Measurements from ENCODE around the gene LRCH1. TPM values are rescaled to one million over a fixed set of nuclear protein-coding genes. Genes with fewer than 3 reads are reported as not detected.
A peak's percentile ranks its signal among the peaks of the same experiment; 100 is the strongest.

The LRCH1 gene
- total and polyA plus RNA-seq, 2 experiments from 2014 or later = 3.9 to 9.2 TPM

DNA sequence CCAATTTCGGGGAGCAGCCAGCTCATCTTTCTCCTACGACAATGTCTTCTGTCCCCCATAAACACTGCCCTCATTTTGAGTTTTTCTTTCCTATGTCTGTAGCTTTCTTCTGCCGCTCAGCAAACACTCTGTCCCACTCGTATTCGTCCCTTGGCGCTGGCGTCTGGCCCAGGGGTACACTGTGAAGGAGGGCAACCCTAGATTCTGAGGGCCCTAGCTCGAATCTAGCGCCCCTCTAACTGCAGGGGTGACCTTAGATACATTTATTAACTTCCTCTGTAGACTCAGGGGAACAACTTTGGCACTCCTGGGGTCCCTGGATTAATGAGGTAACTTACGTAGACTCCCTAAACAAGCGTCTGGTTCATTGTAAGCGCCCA, 677 bp upstream of the LRCH1 start:
- H4K20me1 ChIP-seq (replicated peaks; ENCODE audit: insufficient read depth) = peaks cover 9% of the 10 kb centered on the region; the same call in 1 of the 2 replicates
- DNase-seq (ENCODE audit: low spot score) (no peak), ATAC-seq (no peak; the same call in 2 of the 3 replicates)
- peak overlapping the region; percentile 100 for H3K4me2 ChIP-seq
- H3K27ac ChIP-seq (ENCODE audit: low read depth) = no peak overlapping the region
- TF ChIP-seq NANOG (IDR thresholded peaks at IDR 0.05; ENCODE audit: borderline replicate concordance) (no peak), CTCF (conservative IDR thresholded peaks at IDR 0.05; ENCODE audit: low read depth in 2 of 2) (no peak), EZH2phosphoT487 (IDR thresholded peaks at IDR 0.05; ENCODE audit: unreplicated experiment) (no peak), ETS1 (IDR thresholded peaks at IDR 0.05) (no peak), ZNF114 (CRISPR knock-in tag; IDR thresholded peaks at IDR 0.05) (no peak), ZNF331 (CRISPR knock-in tag; IDR thresholded peaks at IDR 0.05; ENCODE audit: low read depth) (no peak), EZH2 (IDR thresholded peaks at IDR 0.05; ENCODE audit: low read depth, unreplicated experiment) (no peak), CREB1 (CRISPR knock-in tag; IDR thresholded peaks at IDR 0.05; ENCODE audit: low read depth) (no peak), STAT1 (IDR thresholded peaks at IDR 0.05; ENCODE audit: unreplicated experiment) (no peak), POLR2AphosphoS5 (IDR thresholded peaks at IDR 0.05; ENCODE audit: low read depth) (no peak), JUNB (IDR thresholded peaks at IDR 0.05; ENCODE audit: unreplicated experiment) (no peak)
- TF ChIP-seq, protein P1, sequence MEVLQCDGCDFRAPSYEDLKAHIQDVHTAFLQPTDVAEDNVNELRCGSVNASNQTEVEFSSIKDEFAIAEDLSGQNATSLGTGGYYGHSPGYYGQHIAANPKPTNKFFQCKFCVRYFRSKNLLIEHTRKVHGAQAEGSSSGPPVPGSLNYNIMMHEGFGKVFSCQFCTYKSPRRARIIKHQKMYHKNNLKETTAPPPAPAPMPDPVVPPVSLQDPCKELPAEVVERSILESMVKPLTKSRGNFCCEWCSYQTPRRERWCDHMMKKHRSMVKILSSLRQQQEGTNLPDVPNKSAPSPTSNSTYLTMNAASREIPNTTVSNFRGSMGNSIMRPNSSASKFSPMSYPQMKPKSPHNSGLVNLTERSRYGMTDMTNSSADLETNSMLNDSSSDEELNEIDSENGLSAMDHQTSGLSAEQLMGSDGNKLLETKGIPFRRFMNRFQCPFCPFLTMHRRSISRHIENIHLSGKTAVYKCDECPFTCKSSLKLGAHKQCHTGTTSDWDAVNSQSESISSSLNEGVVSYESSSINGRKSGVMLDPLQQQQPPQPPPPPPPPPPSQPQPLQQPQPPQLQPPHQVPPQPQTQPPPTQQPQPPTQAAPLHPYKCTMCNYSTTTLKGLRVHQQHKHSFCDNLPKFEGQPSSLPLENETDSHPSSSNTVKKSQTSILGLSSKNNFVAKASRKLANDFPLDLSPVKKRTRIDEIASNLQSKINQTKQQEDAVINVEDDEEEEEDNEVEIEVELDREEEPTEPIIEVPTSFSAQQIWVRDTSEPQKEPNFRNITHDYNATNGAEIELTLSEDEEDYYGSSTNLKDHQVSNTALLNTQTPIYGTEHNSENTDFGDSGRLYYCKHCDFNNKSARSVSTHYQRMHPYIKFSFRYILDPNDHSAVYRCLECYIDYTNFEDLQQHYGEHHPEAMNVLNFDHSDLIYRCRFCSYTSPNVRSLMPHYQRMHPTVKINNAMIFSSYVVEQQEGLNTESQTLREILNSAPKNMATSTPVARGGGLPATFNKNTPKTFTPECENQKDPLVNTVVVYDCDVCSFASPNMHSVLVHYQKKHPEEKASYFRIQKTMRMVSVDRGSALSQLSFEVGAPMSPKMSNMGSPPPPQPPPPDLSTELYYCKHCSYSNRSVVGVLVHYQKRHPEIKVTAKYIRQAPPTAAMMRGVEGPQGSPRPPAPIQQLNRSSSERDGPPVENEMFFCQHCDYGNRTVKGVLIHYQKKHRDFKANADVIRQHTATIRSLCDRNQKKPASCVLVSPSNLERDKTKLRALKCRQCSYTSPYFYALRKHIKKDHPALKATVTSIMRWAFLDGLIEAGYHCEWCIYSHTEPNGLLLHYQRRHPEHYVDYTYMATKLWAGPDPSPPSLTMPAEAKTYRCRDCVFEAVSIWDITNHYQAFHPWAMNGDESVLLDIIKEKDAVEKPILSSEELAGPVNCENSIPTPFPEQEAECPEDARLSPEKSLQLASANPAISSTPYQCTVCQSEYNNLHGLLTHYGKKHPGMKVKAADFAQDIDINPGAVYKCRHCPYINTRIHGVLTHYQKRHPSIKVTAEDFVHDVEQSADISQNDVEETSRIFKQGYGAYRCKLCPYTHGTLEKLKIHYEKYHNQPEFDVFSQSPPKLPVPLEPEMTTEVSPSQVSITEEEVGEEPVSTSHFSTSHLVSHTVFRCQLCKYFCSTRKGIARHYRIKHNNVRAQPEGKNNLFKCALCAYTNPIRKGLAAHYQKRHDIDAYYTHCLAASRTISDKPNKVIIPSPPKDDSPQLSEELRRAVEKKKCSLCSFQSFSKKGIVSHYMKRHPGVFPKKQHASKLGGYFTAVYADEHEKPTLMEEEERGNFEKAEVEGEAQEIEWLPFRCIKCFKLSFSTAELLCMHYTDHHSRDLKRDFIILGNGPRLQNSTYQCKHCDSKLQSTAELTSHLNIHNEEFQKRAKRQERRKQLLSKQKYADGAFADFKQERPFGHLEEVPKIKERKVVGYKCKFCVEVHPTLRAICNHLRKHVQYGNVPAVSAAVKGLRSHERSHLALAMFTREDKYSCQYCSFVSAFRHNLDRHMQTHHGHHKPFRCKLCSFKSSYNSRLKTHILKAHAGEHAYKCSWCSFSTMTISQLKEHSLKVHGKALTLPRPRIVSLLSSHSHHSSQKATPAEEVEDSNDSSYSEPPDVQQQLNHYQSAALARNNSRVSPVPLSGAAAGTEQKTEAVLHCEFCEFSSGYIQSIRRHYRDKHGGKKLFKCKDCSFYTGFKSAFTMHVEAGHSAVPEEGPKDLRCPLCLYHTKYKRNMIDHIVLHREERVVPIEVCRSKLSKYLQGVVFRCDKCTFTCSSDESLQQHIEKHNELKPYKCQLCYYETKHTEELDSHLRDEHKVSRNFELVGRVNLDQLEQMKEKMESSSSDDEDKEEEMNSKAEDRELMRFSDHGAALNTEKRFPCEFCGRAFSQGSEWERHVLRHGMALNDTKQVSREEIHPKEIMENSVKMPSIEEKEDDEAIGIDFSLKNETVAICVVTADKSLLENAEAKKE (CRISPR knock-in tag; IDR thresholded peaks at IDR 0.05) = no peak
- TF ChIP-seq, protein P2, sequence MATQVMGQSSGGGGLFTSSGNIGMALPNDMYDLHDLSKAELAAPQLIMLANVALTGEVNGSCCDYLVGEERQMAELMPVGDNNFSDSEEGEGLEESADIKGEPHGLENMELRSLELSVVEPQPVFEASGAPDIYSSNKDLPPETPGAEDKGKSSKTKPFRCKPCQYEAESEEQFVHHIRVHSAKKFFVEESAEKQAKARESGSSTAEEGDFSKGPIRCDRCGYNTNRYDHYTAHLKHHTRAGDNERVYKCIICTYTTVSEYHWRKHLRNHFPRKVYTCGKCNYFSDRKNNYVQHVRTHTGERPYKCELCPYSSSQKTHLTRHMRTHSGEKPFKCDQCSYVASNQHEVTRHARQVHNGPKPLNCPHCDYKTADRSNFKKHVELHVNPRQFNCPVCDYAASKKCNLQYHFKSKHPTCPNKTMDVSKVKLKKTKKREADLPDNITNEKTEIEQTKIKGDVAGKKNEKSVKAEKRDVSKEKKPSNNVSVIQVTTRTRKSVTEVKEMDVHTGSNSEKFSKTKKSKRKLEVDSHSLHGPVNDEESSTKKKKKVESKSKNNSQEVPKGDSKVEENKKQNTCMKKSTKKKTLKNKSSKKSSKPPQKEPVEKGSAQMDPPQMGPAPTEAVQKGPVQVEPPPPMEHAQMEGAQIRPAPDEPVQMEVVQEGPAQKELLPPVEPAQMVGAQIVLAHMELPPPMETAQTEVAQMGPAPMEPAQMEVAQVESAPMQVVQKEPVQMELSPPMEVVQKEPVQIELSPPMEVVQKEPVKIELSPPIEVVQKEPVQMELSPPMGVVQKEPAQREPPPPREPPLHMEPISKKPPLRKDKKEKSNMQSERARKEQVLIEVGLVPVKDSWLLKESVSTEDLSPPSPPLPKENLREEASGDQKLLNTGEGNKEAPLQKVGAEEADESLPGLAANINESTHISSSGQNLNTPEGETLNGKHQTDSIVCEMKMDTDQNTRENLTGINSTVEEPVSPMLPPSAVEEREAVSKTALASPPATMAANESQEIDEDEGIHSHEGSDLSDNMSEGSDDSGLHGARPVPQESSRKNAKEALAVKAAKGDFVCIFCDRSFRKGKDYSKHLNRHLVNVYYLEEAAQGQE (IDR thresholded peaks at IDR 0.05; ENCODE audit: unreplicated experiment) = no peak
- peaks cover 21% of the 10 kb centered on the region for H3K27me3 Mint-ChIP-seq (ENCODE audit: insufficient read depth, low read depth, poor library complexity)
- no peaks in the 10 kb centered on the region for H3K9me3 Mint-ChIP-seq
- peaks cover 18% of the 10 kb centered on the region for H3K27me3 ChIP-seq (ENCODE audit: insufficient read depth)
- no peaks in the 10 kb centered on the region for H3K36me3 ChIP-seq (ENCODE audit: insufficient read depth)
- H3K27ac Mint-ChIP-seq = no peak overlapping the region
- peak overlapping the region; percentile 92 for H3K4me3 Mint-ChIP-seq
- H3K36me3 Mint-ChIP-seq (ENCODE audit: low read depth) = no peaks in the 10 kb centered on the region
- peak overlapping the region; percentile 90 for H3K4me3 ChIP-seq
- peaks cover 31% of the 10 kb centered on the region for H3K79me2 ChIP-seq (replicated peaks; ENCODE audit: insufficient read depth)
- peaks cover 19% of the 10 kb centered on the region for H3K4me1 ChIP-seq (ENCODE audit: insufficient read depth)
- H3K9me2 ChIP-seq (ENCODE audit: insufficient read depth) = no peaks in the 10 kb centered on the region
- H3F3A ChIP-seq (replicated peaks; ENCODE audit: low read depth) = 0 out of 2 replicates have a peak, but pooled peaks cover 3% of the 10 kb centered on the region
- H2AFZ ChIP-seq = peak overlapping the region; percentile 97
- H3K4me1 Mint-ChIP-seq = peaks cover 22% of the 10 kb centered on the region; the same call in 2 of the 3 replicates
